Astrocyte (in vitro differentiated cells and primary cell): ENCODE data around the gene UBE2S. TPM values are rescaled to one million over a fixed set of nuclear protein-coding genes. Genes with fewer than 3 reads are reported as not detected.

Source experiments
- DNase-seq: peaks from one replicate; pipeline ENCODE4 v3.0.0-alpha.2; 2010; ENCODE audit warnings: low read depth
- FAIRE-seq: peaks from 2 replicates; lab custom pipeline; 2011; peaks lifted over from hg19 to GRCh38; lab: Jason Lieb, UNC
- H2AFZ ChIP-seq: 2 replicates; pipeline ENCODE4 v1.6.0; 2012; ENCODE audit warnings: low read depth, low read length, inconsistent platforms
- H3K27ac ChIP-seq: 2 replicates; pipeline ENCODE4 v1.5.1; 2011; ENCODE audit warnings: low read depth, low read length, inconsistent platforms
- H3K27me3 ChIP-seq: 2 replicates; pipeline ENCODE4 v1.6.0; 2011; ENCODE audit warnings: low read length, inconsistent platforms; ENCODE audit not compliant: insufficient read depth
- H3K36me3 ChIP-seq: 2 replicates; pipeline ENCODE4 v1.5.1; 2011; ENCODE audit warnings: low read length, inconsistent platforms; ENCODE audit not compliant: insufficient read depth
- H3K4me1 ChIP-seq: 2 replicates; pipeline ENCODE4 v1.5.1; 2011; ENCODE audit warnings: low read length, inconsistent platforms; ENCODE audit not compliant: insufficient read depth
- H3K4me2 ChIP-seq: 2 replicates; pipeline ENCODE4 v1.6.0; 2012; ENCODE audit warnings: low read length, inconsistent platforms
- H3K4me3 ChIP-seq: 2 replicates; pipeline ENCODE4 v1.5.1; 2011; ENCODE audit warnings: low read depth, mild to moderate bottlenecking, low read length, inconsistent platforms; ENCODE audit not compliant: insufficient read depth
- H3K79me2 ChIP-seq: 2 replicates; pipeline ENCODE4 v1.6.0; 2012; ENCODE audit warnings: mild to moderate bottlenecking, low read length, inconsistent platforms; ENCODE audit not compliant: insufficient read depth
- H3K9ac ChIP-seq: 2 replicates; pipeline ENCODE4 v1.6.0; 2012; ENCODE audit warnings: mild to moderate bottlenecking, low read length, inconsistent platforms
- H3K9me3 ChIP-seq: 2 replicates; pipeline ENCODE4 v1.5.1; 2012; ENCODE audit warnings: low read depth, mild to moderate bottlenecking, low read length, inconsistent platforms; ENCODE audit not compliant: insufficient read depth
- H4K20me1 ChIP-seq: 2 replicates; pipeline ENCODE4 v1.6.0; 2012; ENCODE audit warnings: low read length, inconsistent platforms; ENCODE audit not compliant: insufficient read depth
- H3K27ac Mint-ChIP-seq: one replicate; pipeline ENCODE4 v1.8.0; 2021; ENCODE audit warnings: mild to moderate bottlenecking, mixed read lengths; ENCODE audit not compliant: unreplicated experiment
- H3K27me3 Mint-ChIP-seq: one replicate; pipeline ENCODE4 v1.8.0; 2021; ENCODE audit warnings: low read depth, mixed read lengths; ENCODE audit not compliant: unreplicated experiment
- H3K36me3 Mint-ChIP-seq: one replicate; pipeline ENCODE4 v1.8.0; 2021; ENCODE audit warnings: low read depth, mixed read lengths; ENCODE audit not compliant: unreplicated experiment
- H3K4me1 Mint-ChIP-seq: one replicate; pipeline ENCODE4 v1.8.0; 2021; ENCODE audit warnings: low read depth, mixed read lengths; ENCODE audit not compliant: unreplicated experiment
- H3K4me3 Mint-ChIP-seq: one replicate; pipeline ENCODE4 v1.8.0; 2021; ENCODE audit warnings: mild to moderate bottlenecking, moderate library complexity, mixed read lengths; ENCODE audit not compliant: unreplicated experiment
- H3K9me3 Mint-ChIP-seq: one replicate; pipeline ENCODE4 v1.8.0; 2021; ENCODE audit warnings: mild to moderate bottlenecking, mixed read lengths; ENCODE audit not compliant: unreplicated experiment
- EZH2 ChIP-seq: IDR thresholded peaks from 2 replicates; pipeline ENCODE4 v1.6.1; 2012; ENCODE audit warnings: mild to moderate bottlenecking, low read length, inconsistent platforms; ENCODE audit not compliant: insufficient read depth
- total RNA-seq: library from RNA; stranded (reverse); gene quantifications from 2 replicates; pipeline ENCODE4 v1.2.1, GENCODE V29; 2021
- TF ChIP-seq, protein P1 (sequence below): IDR thresholded peaks from 2 replicates; pipeline ENCODE4 v1.5.1; 2011; ENCODE audit warnings: low read depth, mild to moderate bottlenecking, inconsistent platforms, low read length, moderate library complexity; ENCODE audit not compliant: insufficient read depth

UBE2S gene
- total RNA-seq, 1 donor from 2014 or later: 116 TPM

DNA sequence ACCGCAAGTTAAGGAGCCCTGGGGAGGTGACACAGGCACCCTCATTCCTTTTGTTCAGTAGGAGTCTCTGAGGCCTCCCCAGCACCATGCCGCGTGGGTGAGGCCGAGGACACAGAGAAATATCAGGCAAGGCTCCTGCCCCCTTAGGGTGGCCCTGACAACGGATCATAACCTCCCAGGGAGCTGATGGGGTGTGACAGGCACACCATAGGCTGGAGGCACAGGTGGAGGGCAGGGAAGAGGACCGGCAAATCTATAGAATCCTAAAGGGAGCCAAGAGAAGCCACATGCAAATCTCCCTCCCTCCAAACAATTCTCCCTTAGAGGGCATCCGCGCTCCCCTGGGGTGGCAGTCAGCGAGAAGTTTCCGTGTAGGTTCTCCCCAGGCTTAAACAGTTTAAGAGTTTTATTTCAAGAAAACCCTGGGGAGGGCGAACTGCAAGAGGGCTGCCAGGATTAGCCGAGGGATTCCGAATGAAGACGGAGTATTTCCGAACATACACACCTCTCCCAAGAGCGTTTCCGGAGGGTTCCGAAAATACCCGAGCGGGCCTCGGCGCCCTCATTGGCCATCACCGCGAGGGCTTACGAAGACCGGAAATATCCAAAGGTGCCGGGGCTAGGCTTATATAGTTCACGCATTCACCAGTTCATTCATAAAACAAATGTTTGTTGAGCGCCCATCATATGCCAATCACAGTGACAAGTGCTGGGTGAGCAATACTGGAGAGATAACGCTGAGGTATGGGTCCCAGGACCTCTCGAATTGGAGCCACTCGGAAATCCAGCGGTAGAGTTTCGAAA is 22.5 kb downstream of the UBE2S start:
- H2AFZ ChIP-seq: peak overlapping the region; percentile 93
- Mint-ChIP-seq H3K4me1 (peaks cover 27% of the 10 kb centered on the region), H3K4me3 (peak overlapping the region; percentile 100), H3K36me3 (peaks cover 22% of the 10 kb centered on the region), H3K27me3 (no peaks in the 10 kb centered on the region), H3K9me3 (peaks cover 2% of the 10 kb centered on the region), H3K27ac (peak overlapping the region; percentile 98)
- no peaks in the 10 kb centered on the region for H3K9me3 ChIP-seq
- H3K27me3 ChIP-seq: no peaks in the 10 kb centered on the region
- peak overlapping the region; percentile 95 for H3K4me3 ChIP-seq
- DNase-seq (peak; percentile 86), FAIRE-seq (no peak)
- peaks cover 44% of the 10 kb centered on the region for H3K79me2 ChIP-seq
- H3K4me2 ChIP-seq: peak overlapping the region; percentile 97
- H3K36me3 ChIP-seq: peaks cover 25% of the 10 kb centered on the region
- H3K4me1 ChIP-seq: peaks cover 46% of the 10 kb centered on the region
- H4K20me1 ChIP-seq: peaks cover 43% of the 10 kb centered on the region
- peak overlapping the region; percentile 98 for H3K9ac ChIP-seq
- H3K27ac ChIP-seq: peak overlapping the region; percentile 93
- TF ChIP-seq, protein P1, sequence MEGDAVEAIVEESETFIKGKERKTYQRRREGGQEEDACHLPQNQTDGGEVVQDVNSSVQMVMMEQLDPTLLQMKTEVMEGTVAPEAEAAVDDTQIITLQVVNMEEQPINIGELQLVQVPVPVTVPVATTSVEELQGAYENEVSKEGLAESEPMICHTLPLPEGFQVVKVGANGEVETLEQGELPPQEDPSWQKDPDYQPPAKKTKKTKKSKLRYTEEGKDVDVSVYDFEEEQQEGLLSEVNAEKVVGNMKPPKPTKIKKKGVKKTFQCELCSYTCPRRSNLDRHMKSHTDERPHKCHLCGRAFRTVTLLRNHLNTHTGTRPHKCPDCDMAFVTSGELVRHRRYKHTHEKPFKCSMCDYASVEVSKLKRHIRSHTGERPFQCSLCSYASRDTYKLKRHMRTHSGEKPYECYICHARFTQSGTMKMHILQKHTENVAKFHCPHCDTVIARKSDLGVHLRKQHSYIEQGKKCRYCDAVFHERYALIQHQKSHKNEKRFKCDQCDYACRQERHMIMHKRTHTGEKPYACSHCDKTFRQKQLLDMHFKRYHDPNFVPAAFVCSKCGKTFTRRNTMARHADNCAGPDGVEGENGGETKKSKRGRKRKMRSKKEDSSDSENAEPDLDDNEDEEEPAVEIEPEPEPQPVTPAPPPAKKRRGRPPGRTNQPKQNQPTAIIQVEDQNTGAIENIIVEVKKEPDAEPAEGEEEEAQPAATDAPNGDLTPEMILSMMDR: no peak
- TF ChIP-seq EZH2: no peak

DNA sequence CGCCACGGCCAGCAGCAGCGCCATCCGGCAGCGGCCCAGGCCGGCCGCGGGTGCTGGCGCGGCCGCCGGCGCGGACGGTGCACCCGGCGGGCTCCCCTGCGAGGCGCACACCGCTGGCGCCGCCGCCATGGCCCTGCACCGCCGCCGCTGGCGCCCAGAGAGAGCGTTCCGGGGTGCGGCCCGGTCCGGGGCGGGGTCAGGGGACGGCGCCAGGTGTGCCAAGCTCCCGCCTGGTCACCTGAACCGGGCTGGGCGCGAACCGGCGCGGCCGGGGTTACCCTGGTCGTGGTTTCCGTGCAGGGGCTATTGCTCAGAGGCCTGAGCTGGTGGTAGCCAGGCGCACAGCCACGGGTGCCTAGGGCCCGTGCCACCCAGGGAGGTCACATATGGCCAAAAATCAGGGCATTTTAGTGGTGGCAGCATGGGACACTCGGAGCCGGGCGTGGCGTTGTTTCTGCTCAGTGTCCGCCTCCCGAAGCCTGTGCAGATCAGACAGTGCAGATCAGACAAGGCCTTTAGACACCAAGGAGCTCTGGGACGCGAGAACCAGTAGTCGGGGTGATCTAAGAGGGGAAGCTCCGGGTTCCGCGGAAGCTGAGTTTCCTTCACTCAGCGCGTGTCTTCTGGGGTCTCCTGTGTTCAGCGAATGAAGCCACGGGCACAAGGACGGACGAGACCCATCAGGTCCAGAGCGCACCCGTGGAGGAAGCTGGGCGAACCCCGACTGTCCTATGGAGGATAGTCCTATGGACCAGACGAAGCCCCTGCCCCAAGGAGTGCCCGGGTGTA is 23.3 kb downstream of the UBE2S start, which contains the start of gene TMEM238:
TSS of gene TMEM238 (minus strand) at position 162 of the 789 bp plus-strand sequence. CDS start at position 129, 33 bp downstream.
- Histone ChIP-seq H3K27ac (peak within 1 kb of the TSS; percentile 93), H3K27me3 (no peaks in the 10 kb centered on the region), H3K79me2 (peaks cover 36% of the 10 kb centered on the region), H3K4me2 (peak within 1 kb of the TSS; percentile 97), H3K4me3 (peak within 1 kb of the TSS; percentile 95), H3K9me3 (no peaks in the 10 kb centered on the region), H3K4me1 (peaks cover 39% of the 10 kb centered on the region), H3K36me3 (peaks cover 19% of the 10 kb centered on the region), H3K9ac (peak within 1 kb of the TSS; percentile 98), H4K20me1 (peaks cover 35% of the 10 kb centered on the region), H2AFZ (peak within 1 kb of the TSS; percentile 79)
- H3K36me3 Mint-ChIP-seq: peaks cover 22% of the 10 kb centered on the region
- H3K4me3 Mint-ChIP-seq: peak within 1 kb of the TSS; percentile 100
- H3K27ac Mint-ChIP-seq: peak within 1 kb of the TSS; percentile 98
- TF ChIP-seq, protein P1: no peak
- no peak for TF ChIP-seq EZH2
- peaks cover 21% of the 10 kb centered on the region for H3K4me1 Mint-ChIP-seq
- FAIRE-seq: no peak
- H3K9me3 Mint-ChIP-seq: peaks cover 2% of the 10 kb centered on the region
- H3K27me3 Mint-ChIP-seq: peaks cover 2% of the 10 kb centered on the region
- DNase-seq: no peak
